HUES6 (cell line): Measurements from ENCODE around the gene CDKN2B-AS1.

Experiments used
- H3K27ac ChIP-seq: 2 replicates; pipeline ENCODE4 v1.7.0; 2013; ENCODE audit warnings: low read depth, mild to moderate bottlenecking, low read length, inconsistent platforms
- H3K27me3 ChIP-seq: 2 replicates; pipeline ENCODE4 v1.6.1; 2013; ENCODE audit warnings: low read length; ENCODE audit not compliant: control insufficient read depth, insufficient read depth
- H3K36me3 ChIP-seq: 2 replicates; pipeline ENCODE4 v1.6.1; 2013; ENCODE audit warnings: low read length; ENCODE audit not compliant: control insufficient read depth, insufficient read depth
- H3K4me1 ChIP-seq: 2 replicates; pipeline ENCODE4 v1.6.1; 2013; ENCODE audit warnings: low read length; ENCODE audit not compliant: control insufficient read depth, insufficient read depth
- H3K4me3 ChIP-seq: 2 replicates; pipeline ENCODE4 v1.5.1; 2013; ENCODE audit warnings: low read depth, low read length
- H3K9ac ChIP-seq: one replicate; pipeline ENCODE4 v1.6.1; 2013; ENCODE audit warnings: mild to moderate bottlenecking, low read length
- H3K9me3 ChIP-seq: 2 replicates; pipeline ENCODE4 v1.6.1; 2013; ENCODE audit warnings: low read depth, low read length; ENCODE audit not compliant: control insufficient read depth, insufficient read depth

The CDKN2B-AS1 gene

DNA sequence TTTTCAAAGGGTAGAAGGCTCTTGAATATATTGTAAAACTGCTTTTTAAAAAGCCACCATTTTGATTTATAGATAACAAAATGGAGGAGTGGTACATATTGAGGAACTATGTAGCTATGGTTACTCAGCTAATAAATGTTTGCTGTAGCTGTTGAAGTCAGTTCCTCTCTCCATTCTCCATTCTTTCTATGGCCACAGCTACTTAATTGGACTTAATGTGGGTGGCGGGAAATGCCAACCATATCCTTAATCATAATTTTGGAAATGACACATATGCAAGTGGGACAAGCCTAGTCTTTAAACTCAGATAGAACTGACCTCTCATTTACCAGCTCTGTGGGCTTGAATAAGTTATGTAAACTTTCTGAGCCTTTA, 11.0 kb upstream of the CDKN2B-AS1 start:
- peaks cover 2% of the 10 kb centered on the region; the same call in 1 of the 2 replicates for H3K4me1 ChIP-seq
- no peak overlapping the region for H3K4me3 ChIP-seq
- no peak overlapping the region for H3K9ac ChIP-seq
- H3K27ac ChIP-seq = no peak overlapping the region
- no peaks in the 10 kb centered on the region for H3K36me3 ChIP-seq
- H3K27me3 ChIP-seq = peaks cover 96% of the 10 kb centered on the region
- H3K9me3 ChIP-seq = no peaks in the 10 kb centered on the region

DNA sequence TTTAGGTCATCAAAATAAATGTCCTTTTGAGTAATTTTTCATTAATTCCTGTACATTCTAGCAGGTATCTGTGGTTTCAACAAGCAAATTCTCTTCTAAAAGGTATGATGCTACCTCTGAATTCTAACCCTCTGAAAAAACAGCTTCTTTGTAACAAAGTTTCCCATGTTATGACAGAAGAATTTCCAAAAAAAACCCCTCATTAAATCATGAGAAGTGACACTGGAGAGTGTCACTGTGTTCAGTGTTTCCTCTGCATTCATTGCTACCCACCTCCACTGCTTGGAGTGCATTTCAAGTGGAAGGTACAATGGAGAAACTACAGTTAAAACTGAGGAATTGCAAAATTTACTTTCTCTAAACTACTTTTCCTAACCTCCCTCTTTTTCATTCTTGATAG, 10.5 kb upstream of the CDKN2B-AS1 start:
- H3K4me1 ChIP-seq = peaks cover 2% of the 10 kb centered on the region; the same call in 1 of the 2 replicates
- peaks cover 96% of the 10 kb centered on the region for H3K27me3 ChIP-seq
- no peak overlapping the region for H3K27ac ChIP-seq

GRCh38 chr9:21985964-21986667, 8.5 kb upstream of the CDKN2B-AS1 start:
- H3K9me3 ChIP-seq = no peaks in the 10 kb centered on the region

More for the DNA sequence above, 10.5 kb upstream of the CDKN2B-AS1 start:
- H3K36me3 ChIP-seq = no peaks in the 10 kb centered on the region
- H3K9me3 ChIP-seq = no peaks in the 10 kb centered on the region
- no peak overlapping the region for H3K9ac ChIP-seq
- no peak overlapping the region for H3K4me3 ChIP-seq

DNA sequence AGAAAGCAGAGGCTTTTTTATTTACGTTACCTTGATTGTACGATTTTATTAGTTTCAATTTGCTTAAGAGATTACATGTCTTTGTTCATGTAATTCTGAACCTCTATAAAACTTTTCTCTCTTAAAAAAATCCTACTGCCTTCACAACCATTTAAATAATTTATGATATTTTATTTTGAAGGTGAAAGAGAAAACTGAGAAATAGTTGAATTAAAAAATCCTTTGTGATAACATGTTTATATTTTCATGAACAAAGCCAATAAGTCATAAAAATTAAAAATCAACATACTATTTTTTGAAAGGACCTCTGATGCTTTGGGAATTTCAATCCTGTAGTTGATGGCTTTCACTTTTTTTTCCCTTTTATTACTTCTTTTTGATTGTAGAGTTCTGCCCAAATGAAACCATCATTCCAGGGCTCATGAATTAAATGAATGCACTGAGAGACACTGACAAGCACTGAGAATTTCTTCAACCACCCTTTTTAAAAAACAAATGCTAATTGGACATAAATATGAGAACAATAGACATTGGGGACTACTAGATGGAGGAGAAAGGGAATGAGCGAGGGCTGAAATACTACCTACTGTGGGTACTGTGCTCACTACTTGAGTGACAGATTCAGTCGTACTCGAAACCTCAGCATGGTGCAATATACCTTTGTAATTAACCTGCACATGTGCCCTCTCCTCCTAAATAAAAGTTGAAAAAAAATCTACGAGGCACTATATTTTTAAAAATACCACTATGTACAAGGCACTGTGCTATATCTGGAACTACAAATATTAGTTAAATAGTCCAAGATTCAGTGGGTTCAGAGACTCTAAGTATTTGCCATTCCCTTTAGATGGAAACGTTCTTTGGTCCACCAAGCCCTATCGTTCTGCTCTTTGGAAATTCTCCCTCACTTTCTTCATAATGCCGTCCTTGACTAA, 6.3 kb upstream of the CDKN2B-AS1 start:
- Histone ChIP-seq H3K36me3 (no peaks in the 10 kb centered on the region), H3K4me1 (peaks cover 15% of the 10 kb centered on the region), H3K4me3 (no peak overlapping the region), H3K9ac (no peak overlapping the region), H3K9me3 (no peaks in the 10 kb centered on the region), H3K27ac (no peak overlapping the region), H3K27me3 (peaks cover 100% of the 10 kb centered on the region)

More at GRCh38 chr9:21985964-21986667, 8.5 kb upstream of the CDKN2B-AS1 start:
- H3K4me1 ChIP-seq = peaks cover 13% of the 10 kb centered on the region
- H3K9ac ChIP-seq = no peak overlapping the region
- peaks cover 100% of the 10 kb centered on the region for H3K27me3 ChIP-seq
- H3K36me3 ChIP-seq = no peaks in the 10 kb centered on the region
- no peak overlapping the region for H3K27ac ChIP-seq
- no peak overlapping the region for H3K4me3 ChIP-seq

- Histone ChIP-seq H3K36me3 (no peaks in the 10 kb centered on the region), H3K27me3 (peaks cover 98% of the 10 kb centered on the region), H3K9me3 (no peaks in the 10 kb centered on the region), H3K27ac (no peak overlapping the region), H3K4me3 (peak overlapping the region; percentile 57), H3K4me1 (peaks cover 15% of the 10 kb centered on the region), H3K9ac (no peak overlapping the region)
Observed at GRCh38 chr9:21989440-21990189, 5.0 kb upstream of the CDKN2B-AS1 start.

DNA sequence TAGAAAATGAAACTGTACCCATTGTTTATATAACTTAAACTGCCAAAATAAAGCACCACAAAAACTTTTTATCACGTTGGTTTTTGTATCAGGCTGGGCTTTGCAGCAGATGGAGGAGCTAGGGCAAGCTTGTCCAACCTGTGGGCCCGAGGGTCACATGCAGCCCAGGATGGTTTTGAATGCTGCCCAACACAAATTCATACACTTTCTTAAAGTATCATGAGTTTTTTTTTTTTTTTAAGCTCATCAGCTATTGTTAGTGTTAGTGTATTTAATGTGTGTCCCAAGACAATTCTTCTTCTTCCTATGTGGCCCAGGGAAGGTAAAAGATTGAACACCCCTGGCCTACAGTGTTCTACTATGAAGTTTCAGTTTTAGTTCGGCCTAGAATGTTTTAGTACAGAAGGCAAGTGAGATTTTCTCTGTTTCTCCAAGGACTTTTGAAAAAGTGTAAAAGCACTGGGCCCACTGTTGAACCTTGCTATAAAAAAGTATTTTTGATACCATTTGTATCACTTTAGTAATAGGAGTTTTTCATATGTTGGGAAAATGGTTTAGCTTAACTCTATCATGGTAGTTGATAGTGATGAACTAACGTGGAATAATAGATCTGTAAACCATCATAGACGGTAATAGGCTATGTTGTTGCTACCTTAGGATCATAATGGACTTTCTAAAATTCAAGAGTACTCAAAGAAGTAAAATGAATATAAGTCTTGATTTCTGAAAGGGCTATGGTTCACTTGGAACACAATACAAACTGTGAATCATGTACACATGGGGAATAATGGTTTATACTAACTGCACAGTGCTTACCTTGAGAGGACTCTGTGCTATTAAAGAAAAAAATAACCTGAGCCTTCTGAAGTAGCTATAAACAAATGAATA, 3.3 kb upstream of the CDKN2B-AS1 start:
- Histone ChIP-seq H3K4me1 (peaks cover 20% of the 10 kb centered on the region), H3K9ac (no peak overlapping the region), H3K9me3 (no peaks in the 10 kb centered on the region), H3K36me3 (no peaks in the 10 kb centered on the region), H3K27ac (no peak overlapping the region), H3K4me3 (no peak overlapping the region), H3K27me3 (peaks cover 98% of the 10 kb centered on the region)

DNA sequence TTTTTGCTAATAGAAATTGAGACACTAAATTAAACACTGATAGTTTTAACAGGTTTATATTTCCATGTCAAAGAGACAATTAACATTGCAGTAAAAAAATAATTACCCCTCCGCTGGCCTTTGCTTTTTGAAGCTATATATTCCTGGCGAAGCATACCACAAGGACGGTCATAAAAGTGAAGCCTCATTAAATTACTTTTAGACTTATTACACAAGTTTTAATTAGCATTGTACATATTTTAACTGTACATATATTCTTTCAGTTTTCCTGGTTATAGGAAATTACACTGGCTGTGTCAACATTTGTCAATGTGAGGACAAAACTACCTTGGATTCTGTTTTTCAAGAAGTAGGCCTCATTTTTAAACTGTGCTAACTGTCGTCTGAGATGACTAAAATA, 1.6 kb upstream of the CDKN2B-AS1 start:
- Histone ChIP-seq H3K9ac (no peak overlapping the region), H3K27me3 (peaks cover 98% of the 10 kb centered on the region), H3K4me3 (peak overlapping the region; percentile 71), H3K27ac (no peak overlapping the region), H3K9me3 (no peaks in the 10 kb centered on the region), H3K4me1 (peaks cover 27% of the 10 kb centered on the region), H3K36me3 (no peaks in the 10 kb centered on the region)

DNA sequence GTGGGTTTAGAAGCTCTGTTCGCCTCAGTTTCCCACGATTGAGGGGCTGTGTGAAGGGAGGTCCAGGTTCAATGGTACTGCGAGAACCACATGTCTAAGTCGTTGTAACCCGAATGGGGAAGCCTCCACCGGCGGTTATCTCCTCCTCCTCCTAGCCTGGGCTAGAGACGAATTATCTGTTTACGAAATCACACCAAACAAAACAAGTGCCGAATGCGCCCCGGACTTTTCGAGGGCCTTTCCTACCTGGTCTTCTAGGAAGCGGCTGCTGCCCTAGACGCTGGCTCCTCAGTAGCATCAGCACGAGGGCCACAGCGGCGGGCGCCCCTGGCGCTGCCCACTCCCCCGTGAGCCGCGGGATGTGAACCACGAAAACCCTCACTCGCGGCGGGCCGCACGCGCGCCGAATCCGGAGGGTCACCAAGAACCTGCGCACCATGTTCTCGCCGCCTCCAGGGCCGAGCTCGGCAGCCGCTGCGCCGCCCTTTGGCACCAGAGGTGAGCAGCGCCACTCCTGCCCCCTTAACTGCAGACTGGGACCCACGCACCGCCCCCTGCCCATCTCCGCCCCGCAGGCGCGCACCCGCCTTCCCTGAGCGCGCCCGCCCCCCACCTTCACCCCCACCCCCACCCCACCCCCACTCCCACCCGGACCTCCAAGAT, 567 bp upstream of the CDKN2B-AS1 start, which contains the start of gene CDKN2A:
CDKN2A (minus strand) TSS at position 500 of the 663 bp plus-strand sequence.
- peak within 1 kb of the TSS; percentile 65 for H3K9ac ChIP-seq
- peaks cover 97% of the 10 kb centered on the region for H3K27me3 ChIP-seq
- H3K4me1 ChIP-seq = peaks cover 27% of the 10 kb centered on the region
- no peak within 1 kb of the TSS for H3K27ac ChIP-seq
- H3K4me3 ChIP-seq = peak within 1 kb of the TSS; percentile 74
- no peaks in the 10 kb centered on the region for H3K9me3 ChIP-seq
- H3K36me3 ChIP-seq = no peaks in the 10 kb centered on the region

DNA sequence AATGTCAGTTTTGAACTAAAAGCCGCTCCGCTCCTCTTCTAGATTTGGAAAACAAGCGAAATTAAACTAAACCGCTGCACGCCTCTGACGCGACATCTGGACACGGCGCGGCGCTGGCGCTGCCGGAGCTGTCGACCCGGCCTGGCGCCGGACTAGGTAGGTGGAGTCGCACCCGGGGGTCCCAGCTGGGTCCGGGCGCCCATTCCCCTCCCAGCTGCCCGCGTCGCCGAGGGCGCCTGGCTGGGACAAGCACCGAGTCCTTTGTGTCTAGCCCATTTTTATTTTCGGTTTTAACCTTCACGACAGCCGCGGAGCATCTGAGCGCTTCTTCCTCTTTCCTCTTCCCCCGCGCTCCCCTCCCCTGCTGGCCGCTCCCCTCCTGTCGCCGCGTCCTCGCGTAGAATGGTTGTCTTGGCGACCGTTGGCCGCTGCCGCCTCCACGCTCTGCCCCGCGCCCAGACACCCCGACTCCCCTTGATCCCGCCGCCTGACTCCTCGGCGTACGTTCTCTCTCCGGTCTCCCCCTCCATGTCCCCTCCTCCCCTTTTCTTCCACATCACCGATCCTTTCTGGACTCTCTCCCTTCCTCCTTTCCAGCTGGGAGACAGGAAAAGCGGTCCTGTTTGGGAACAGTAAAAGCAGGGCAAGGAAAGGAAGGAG, 545 bp downstream of the CDKN2B-AS1 start:
- Histone ChIP-seq H3K27me3 (peaks cover 96% of the 10 kb centered on the region), H3K9me3 (no peaks in the 10 kb centered on the region), H3K36me3 (no peaks in the 10 kb centered on the region), H3K4me1 (peaks cover 17% of the 10 kb centered on the region), H3K9ac (peak overlapping the region; percentile 65), H3K4me3 (peak overlapping the region; percentile 74), H3K27ac (no peak overlapping the region)
